CD1c-positive myeloid dendritic cell (primary cell): ENCODE data around the gene ARPC1B.
"Not testable (repeated sequence)": the region's sequence is repeated elsewhere in the genome, so short reads cannot be mapped to it uniquely, and the experiment has no call there.

Source experiments
- DNase-seq: peaks from one replicate; pipeline ENCODE4 v3.0.0-alpha.2; 2016; ENCODE audit errors: extremely low spot score

ARPC1B gene

DNA sequence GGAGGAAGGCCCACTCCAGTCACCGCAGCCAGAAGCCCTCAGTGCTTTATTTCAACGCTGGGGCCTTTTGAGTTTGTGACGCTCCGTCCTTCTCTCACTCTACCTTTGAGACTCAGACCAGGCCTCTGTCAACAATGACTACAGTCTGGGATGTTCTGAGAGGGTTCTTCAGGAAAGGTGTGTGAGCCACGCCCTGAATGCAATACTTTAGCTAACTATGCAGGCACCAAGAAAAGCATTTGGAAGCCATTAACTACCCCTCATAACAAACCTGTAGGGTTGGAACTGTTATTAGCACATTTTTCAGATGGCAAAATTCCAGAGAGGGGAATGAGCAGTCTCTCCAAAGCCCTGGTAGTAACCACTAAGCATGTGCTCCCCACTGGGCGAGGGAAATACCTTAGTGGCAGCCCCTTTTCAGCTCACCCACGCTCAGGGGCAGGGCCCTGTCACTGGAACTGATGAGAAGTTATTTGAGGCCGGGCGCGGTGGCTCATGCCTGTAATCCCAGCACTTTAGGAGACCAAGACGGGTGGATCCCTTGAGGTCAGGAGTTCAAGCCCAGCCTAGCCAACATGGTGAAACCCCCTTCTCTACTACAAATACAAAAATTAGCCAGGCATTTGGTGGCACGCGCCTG lies 5.7 kb upstream of the ARPC1B start:
- DNase-seq, result no peak

DNA sequence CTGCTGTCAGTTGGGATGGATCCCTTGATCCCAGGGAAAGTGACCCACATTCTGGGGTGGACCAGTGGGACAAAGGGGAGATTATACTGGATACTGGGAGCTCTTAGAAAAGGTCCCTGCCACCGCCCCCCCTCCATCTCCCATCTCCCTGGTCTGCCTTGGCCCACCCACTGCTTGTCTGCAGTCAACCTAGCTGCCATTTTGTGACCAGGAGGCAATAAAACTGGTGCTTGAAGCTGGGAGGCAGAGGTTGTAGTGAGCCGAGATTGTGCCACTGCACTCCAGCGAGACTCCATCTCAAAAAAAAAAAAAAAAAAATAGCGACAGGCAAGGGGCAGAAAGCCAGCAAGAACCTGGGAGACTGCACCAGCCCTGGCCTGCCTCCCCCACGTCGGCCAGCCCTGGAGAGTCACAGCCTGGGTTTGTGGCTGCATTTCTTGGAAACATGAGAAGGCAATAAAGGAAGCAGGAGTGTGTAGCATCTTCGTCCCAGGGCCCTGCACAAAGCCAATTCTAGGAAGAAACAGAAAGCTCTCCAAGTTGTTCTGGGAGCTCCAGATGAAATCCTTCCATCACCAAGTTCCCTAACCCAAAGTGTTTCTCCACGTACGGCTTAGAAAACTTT lies 4.7 kb upstream of the ARPC1B start:
- DNase-seq, result peak; percentile 42

DNA sequence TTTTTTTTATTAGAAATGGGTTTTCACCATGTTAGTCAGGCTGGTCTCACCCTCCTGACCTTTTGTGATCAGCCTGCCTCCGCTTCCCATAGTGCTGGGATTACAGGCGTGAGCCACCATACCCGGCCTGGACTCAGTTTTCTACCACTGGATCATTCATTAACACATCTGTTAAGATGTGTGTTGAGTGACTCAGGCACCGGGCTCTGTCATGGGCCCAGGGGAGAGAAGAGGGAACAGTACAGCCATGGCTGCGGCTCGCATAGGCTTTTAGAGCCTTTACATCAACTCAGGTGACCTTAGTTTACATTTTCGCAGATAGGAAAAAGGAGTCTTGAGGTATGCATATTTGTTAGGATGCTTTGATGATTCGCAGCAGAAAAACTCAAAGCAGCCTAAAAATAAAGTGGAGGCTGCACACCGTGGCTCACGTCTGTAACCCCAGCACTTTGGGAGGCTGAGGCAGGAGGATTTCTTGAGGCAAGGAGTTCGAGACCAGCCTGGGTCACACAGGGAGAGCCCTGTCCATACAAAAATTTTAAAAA lies 3.1 kb upstream of the ARPC1B start:
- DNase-seq, result no peak

- peak; percentile 45 for DNase-seq
Measured at GRCh38 chr7:99372275-99373090, 2.0 kb upstream of the ARPC1B start.

- DNase-seq, result no peak
Measured at GRCh38 chr7:99373091-99374066, 1.2 kb upstream of the ARPC1B start.

DNA sequence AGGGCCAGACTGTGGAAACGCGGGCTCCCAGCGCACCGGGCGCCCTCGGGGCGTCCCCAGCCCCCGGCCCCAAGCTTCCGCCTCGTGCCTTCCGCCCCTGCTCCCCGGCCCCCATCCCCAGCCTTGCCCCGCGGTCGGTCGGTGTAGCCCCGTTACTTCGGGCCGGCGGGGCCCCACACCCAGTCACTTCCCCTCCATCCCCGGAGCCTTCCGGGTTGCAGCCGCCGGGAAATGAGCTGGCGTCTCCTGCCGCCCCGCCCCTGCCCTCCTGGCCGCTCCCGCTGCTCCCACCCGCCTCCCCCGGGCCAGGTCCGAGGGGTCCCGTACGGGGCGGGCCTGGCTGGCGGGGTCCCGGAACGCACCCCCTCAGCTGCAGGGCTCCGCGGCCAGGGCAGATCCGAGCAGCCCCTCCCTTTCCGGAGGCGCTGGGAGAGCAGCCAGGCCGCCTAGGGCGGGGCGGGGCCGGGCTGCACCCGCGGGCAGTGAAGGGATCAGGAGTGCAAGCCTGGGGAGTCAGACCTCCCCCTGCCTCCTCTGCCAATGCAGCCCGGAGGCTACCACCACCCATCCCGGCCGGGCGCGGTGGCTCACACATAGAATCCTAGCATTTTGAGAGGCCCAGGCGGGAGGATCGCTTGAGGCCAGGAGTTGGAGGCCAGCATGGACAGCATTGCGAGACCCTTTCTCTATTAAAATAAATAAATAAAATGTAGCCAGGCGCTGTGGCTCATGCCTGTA lies 709 bp downstream of the ARPC1B start:
- peak; percentile 76 for DNase-seq

DNA sequence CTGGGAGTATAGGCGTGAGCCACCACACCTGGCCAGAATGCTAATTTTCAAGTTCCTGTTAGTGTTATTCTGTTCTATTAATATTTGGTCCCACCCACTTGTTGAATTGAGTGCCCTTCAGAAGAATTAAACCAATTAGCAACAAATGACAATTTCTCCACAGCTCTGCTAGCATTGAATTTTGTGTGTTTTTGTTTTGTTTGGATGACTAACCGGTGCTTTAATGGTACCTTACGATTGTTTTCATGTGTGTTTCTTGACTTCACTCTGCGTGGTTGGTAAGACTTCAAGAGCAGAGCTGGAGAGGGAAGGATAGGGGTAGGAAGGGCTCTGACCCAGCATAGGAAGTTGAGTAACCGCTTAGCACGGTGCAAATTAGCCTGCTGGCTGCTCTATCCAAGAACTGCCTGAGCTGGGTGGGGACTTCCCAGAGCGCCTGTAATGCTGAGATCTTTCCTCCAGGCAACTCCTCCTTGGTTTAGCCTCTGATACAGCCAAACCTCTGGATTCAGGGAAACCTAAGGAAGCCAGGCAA lies 4.6 kb downstream of the ARPC1B start:
- peak; percentile 91 for DNase-seq

- DNase-seq, result not testable (repeated sequence)
Measured at GRCh38 chr7:99379693-99380031, 5.1 kb downstream of the ARPC1B start.

DNA sequence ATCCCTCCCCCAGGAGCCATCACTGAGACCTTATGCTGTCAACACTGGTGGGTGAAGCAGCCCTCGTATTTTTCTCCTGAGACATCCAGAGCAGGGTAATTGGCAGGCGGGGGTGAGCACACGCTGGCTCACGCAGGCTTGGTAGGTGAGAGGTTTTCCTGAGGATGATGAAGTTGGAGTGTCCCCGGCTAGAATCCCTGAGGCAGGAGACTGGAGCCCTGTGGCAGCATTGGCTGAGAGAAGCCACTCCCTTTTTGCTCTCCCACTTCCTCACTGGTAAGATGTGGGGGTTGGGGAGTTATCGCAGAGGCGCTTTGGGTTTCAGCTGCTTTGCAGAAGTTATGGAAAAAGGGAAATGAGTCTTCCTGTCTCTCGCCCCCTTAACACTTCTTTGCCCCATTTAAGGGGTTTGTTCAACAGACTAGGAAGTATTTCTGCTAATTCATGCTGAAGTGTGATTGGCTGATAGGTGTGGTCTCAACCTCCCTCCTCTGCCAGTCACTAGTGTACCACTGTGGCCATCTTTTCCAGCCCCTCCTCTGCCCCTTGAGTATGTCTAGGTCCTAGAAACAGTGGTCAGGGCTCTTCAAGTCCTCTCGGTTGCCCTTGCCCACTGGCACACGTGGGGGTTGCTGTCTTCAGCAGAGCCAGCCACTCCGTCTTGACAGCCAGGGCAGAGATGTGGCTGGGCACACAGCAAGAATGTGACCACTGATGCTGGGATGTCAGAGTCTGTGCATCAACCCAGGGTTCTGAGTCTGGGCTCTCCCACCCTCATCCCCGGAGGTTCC lies 5.7 kb downstream of the ARPC1B start:
- DNase-seq, result peak; percentile 96

GRCh38 chr7:99380823-99381663 lies 6.5 kb downstream of the ARPC1B start:
- DNase-seq, result peak; percentile 91

- no peak for DNase-seq
Measured at GRCh38 chr7:99381664-99382075, 7.1 kb downstream of the ARPC1B start.

DNA sequence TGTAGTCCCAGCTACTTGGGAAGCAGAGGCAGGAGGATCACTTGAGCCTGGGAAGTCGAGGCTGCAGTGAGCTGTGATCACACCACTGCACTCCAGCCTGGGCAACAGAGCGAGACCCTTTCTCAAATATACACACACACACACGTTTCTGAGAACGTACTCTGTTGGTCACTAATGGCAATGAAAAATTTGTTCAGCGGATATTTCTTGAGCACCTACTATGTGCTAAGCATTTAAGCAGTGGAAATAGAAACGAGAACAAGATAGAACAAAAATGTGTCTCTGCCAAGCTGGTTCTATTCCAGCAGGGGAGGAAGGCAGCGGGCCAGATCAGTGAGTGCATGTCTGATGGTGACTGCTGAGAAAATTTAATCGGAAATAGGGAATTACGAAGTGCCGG lies 8.7 kb downstream of the ARPC1B start:
- DNase-seq, result no peak

DNA sequence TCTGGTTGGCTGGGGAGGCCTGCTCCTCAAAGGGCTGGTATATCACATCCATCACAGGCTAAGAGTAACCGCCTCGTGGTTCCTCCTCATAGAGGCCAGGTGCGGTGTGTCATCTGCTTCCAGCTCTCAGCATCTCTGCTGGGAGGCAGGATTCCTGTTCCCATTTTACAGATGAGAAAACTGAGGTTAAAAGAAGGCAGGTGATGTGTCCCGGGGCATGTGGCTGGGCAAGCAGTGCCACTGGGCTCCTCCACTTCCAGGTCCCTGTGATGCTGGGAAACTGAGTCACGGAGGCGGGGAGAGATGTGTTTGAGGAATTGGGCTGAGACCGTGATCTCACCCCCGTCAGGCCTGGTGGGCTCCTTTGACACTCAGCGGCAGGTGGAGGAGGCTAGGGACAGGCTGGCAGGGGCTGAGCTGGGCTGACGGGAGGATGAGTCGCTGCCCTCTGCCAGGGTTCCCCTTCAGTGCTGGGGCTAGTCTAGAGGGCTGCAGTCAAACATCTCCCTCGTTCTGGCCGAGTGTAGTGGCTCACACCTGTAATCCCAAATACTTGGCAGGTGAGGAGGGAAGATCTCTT lies 9.4 kb downstream of the ARPC1B start:
- no peak for DNase-seq

DNA sequence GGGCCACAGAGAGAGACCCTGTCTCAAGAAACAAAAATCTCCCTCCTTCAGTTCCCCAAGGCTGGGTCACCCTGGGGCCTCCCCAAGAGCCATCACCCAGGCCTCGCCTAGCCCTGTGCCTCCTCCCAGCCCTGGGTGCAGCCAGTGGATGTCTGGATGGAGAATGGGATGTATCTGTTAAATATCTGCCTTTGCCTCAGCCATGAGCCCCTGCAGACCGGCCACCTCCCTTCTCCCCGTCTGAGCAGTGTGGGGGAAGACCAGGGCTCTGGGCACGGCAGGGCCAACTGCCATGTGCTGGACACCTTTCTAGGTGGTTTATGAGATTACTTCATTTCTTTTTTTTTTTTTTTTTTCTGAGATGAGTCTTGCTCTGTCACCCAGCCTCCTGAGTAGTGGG lies 10.0 kb downstream of the ARPC1B start:
- no peak for DNase-seq

DNA sequence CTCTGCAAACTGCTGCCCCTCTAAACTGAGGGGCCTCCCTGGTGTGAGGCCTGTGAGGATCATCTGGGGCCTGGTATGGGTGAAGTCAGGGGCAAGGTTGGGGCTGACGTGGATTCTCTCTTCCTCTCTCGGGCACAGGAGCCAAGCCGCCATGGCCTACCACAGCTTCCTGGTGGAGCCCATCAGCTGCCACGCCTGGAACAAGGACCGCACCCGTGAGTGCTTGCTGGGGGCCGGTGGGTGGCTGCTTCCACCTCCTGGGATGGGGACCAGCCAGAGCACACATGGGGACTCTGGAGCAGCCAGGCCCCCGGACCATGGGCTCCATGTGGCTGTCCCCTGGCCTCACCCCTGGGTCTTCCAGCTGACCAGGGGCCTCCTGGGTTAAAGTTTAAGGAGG lies 11.0 kb downstream of the ARPC1B start:
- DNase-seq, result peak; percentile 47

DNA sequence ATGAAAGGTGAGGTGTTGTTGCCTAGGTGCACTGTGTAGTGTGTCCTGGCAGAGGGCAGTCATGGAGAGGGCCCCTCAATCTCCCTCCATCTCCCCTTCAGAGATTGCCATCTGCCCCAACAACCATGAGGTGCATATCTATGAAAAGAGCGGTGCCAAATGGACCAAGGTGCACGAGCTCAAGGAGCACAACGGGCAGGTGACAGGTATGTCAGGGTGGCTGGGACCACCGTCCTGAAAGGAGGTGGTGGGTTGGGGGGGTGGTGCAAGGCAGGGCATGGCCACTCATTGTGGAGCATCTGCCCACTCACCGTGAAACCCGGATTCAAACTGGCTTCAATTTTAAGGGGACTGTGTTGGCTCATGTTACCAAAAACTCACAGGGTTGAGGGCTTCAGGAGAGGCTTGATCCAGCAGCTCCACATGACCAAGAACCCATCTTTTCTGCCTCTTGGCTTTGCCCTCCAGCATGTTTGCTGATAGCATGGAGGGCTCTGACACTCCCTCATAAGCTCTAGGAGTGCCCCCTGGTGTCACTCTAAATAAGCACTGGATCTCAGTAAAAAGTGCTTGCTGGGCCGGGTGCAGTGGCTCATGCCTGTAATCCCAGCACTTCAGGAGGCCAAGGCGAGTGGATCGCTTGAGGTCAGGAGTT lies 12.2 kb downstream of the ARPC1B start:
- DNase-seq, result peak; percentile 52

DNA sequence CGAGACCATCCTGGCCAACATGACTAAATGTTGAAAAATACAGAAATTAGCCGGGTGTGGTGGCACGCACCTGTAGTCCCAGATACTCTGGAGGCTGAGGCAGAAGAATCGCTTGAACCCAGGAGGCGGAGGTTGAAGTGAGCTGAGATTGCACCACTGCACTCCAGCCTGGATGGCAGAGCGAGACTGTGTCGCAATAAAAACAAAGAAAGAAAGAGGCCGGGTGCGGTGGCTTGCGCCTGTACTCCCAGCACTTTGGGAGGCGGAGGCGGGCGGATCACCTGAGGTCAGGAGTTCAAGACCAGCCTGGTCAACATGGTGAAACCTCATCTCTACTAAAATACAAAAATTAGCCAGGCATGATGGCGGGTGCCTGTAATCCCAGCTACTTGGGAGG lies 12.7 kb downstream of the ARPC1B start:
- DNase-seq, result not testable (repeated sequence)

- no peak for DNase-seq
Measured at GRCh38 chr7:99387912-99388311, 13.4 kb downstream of the ARPC1B start.
